HG02798 (cell line): ENCODE data around the gene MARCKSL1.
"Not testable (repeated sequence)": the region's sequence is repeated elsewhere in the genome, so short reads cannot be mapped to it uniquely, and the experiment has no call there.

ENCODE experiments used
- ATAC-seq: cut with Tn5 transposase; IDR thresholded peaks from one replicate; pipeline ENCODE4 v1.9.1; 2021; ENCODE audit warnings: mild to moderate bottlenecking; ENCODE audit not compliant: unreplicated experiment, poor library complexity

MARCKSL1 gene

DNA sequence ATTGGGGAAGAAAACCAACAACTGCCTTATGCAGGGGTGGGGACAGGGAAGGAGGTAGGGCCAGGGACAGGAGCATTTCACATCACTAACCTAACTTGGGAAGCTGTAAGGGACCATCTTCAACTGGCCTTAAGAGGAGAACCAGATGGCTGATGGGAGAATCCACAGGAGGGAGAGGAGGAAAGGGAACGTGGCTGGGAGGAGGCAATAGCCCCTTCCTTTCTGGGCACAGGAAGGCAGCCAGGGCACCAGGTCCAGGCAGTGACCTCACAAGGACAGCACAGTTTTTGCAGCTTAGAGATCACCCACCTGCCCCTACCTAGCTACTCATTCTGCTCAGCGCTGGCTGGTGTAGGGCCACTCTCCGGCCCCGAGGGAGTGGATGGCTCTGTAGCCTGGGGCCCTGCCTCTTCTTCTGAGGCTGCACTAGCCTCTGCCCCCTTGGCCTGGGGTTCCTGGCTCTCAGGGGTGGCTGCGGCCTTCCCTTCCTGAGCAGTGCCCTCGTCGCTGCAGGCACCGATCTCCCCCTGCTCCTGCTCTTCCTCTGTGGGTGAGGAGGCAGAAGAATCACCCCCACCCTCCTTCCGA is 1.7 kb downstream of the MARCKSL1 start:
- no peak for ATAC-seq

DNA sequence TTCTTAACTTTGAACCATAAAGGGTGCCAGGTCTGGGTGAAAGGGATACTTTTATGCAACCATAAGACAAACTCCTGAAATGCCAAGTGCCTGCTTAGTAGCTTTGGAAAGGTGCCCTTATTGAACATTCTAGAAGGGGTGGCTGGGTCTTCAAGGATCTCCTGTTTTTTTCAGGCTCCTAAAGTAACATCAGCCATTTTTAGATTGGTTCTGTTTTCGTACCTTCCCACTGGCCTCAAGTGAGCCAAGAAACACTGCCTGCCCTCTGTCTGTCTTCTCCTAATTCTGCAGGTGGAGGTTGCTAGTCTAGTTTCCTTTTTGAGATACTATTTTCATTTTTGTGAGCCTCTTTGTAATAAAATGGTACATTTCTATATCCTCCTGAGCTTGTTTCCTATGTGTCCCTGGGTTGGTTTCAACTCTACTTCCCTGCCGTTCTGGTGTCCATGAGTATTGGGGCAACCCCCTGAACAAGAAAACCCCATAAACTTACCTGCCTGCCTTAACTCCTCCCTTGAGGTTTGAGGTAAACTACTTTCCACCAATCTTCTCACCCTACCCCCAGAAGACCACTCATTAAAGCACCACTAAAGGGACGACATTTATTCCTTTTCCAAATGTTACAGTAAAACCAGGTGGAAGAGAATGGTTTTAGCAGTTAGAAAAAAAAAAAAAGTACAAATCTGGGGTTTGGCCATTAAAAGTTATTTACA is 2.6 kb downstream of the MARCKSL1 start:
- no peak for ATAC-seq

DNA sequence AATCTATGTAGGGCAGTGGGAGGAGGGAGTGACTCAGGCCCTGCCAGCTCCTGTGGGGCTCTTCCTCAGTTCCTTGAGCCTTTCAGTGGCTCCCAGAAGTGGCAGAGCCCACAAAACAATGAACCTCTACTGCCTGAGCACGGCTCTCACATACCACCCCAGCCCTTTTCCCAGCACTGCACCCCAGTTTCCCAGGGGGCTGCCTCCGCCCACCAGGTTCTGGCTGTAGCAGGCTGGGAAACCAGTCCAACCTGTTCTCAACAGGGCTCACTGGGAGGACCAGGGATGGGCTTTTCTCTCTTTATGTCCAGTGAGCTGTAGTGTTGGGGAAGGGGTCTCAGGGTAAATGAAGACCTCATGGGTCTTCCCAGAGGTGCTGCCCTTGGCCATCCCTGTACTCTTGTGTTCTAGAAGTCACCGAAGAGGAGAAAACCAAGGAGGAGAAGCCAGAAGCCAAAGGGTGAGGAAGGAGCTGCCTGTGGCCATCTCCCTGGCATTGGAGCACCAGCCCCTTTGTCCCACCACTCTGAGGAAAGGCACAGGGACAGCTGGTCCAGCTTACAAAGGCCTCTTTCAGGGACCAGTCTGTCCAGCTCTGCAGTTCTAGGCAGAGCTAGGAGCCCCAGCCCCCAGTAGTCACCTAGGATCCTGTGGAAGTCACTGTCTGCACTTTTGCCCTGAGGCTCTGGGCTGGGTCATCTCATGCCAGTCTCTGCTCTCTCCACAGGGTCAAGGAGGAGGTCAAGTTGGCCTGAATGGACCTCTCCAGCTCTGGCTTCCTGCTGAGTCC is 3.5 kb downstream of the MARCKSL1 start:
- no peak for ATAC-seq

DNA sequence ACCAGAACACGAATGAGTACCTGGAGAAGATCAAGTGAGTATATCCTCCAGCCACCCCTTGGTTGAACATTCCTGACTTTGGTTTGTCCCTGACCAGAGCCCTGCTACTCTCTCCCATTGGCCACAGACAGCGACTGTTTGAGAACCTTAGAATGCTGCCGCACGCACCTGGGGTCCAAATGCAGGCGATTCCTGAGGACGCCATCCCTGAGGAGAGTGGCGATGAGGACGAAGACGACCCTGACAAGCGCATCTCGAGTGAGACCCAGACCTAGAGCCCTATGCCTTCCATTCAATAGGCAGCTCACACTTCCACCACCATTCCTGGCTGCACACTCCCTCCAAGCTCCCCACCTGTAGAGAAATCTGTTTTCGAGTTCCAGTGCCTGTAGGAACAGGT is 4.5 kb downstream of the MARCKSL1 start:
- no peak for ATAC-seq

DNA sequence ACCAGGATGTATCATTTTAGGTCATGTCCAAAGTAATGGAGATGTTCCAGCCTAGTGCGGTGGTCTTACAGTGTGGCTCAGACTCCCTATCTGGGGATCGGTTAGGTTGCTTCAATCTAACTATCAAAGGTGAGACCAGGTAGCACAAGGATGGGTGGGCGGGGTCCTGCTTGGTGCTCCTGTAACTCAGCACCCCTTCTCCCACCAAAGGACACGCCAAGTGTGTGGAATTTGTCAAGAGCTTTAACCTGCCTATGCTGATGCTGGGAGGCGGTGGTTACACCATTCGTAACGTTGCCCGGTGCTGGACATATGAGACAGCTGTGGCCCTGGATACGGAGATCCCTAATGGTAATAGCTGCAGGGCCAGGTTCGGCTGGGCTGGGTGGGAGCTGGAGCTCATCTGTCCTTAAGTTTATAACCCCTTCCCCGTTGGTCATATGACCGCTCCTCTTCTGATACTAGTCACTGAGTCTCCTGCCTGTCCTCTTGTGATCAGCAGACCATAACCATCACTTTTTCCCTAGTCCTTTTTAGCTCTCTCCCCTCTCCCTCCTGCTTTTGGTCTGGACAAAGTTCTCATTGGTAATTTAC is 5.4 kb downstream of the MARCKSL1 start:
- no peak for ATAC-seq

DNA sequence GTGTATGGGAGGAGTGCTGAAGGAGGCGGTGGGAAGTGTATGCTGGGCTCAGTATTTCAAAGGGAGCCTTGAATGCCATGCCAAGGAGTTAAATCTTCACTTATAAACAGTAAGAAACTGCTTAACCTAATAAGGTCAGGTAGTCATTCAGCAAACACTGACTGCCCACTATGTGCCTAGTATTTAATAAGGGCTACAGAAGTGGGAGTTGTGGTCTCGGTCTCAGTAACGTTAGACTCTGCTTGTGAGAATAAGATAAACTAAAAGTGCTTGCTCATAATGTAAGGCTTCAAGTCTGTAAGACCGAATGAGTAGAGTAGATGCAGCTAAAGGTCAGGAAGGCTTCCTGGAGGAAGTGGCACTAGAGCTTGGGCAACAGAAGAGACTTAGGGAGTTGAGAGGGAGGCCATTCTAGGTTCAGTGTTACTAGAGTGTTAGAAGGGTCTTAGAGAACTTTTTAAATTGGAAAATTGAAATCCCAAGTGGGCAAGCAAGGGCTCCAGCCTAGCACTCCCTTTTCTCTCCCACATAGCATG is 6.0 kb downstream of the MARCKSL1 start:
- no peak for ATAC-seq

DNA sequence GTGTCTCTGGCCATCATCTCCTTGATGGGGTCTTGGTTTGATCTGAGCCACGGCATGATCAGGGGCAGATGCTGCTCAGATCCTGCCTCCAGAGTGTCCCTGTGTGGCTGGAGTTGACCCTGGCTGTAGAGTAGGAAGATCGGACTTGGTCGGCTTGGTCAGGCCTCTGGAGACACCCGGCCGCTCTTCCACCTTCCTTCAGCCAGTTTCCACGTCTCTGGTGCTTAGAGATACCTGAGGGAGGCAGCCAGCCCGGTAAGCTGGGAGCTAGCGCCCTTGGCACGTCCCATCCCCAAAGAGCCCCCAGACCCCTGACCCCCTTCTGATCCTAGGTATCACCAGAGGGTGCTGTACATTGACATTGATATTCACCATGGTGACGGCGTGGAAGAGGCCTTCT is 8.8 kb downstream of the MARCKSL1 start:
- no peak for ATAC-seq

DNA sequence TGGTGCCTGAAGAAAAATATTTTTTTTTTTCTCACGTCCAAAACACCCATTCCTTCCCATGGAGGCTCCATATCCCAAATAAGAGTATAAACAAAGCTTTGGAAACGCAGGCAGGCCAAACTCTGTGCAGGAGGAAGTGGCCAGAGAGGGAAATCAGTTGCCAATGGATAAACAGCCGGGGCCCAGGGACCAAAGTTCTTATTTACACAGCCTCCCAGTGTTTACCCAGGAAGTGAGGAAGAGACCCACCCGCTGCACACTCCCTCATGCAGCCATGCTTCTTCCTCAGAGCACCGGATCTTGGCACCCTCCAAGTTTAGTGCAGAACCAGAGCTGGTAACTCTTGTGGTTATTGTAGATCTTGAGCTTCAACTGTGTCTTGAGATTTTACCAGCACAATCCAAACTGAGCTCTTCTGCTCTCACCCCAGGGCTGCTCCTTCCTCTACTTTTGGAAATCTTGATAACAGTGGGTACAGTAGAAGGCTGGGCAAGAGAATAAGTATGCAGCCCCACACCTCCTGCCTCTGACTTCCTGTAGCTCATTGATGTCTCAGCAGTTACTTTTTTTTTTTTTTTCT is 14.2 kb downstream of the MARCKSL1 start:
- no peak for ATAC-seq

DNA sequence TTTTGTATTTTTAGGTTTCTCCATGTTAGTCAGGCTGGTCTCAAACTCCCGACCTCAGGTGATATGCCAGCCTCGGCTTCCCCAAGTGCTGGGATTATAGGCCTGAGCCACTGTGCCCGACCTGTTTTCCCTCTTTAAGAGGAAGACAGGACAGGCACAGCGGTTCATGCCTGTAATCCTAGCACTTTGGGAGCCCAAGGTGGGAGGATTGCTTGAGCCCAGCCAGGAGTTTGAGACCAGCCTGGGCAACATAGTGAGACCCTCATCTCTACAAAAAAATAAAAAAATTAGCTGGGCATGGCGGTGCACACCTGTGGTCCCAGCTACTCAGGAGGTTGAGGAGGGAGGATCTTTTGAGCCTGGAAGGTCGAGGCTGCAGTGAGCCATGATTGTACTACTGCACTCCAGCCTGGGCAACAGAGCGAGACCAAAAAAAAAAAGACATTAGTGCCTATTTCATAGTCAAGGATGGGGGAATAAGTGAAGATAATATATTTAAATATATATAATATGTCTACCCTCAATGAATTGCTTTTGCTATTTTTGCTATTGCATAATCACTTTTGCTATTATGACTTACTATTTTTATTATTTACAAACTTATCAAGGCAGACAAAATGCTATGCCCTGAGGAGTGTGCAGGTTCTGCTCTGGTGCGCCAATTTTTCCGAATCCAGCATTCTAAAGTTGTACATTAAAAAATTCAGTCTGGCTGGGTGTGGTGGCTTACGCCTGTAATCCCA is 17.7 kb downstream of the MARCKSL1 start:
- ATAC-seq = no peak

DNA sequence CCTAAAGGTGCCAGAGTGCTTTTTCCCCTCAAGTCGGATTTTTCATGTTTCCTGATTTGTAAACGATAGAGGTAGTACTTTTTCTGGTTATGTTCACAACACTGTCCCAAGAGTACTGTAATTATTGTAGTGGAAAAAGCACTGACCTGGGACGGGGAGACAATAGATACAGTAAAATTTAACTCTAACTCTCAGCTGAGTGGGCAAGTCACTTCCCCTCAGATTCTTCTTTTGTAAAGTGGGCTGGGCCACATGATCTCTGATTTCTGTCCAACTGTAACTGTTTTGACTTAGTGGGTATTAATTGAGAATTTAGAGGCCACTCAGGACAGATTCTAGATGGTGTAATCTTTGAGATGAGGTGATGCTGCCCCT is 19.1 kb downstream of the MARCKSL1 start:
- no peak for ATAC-seq

DNA sequence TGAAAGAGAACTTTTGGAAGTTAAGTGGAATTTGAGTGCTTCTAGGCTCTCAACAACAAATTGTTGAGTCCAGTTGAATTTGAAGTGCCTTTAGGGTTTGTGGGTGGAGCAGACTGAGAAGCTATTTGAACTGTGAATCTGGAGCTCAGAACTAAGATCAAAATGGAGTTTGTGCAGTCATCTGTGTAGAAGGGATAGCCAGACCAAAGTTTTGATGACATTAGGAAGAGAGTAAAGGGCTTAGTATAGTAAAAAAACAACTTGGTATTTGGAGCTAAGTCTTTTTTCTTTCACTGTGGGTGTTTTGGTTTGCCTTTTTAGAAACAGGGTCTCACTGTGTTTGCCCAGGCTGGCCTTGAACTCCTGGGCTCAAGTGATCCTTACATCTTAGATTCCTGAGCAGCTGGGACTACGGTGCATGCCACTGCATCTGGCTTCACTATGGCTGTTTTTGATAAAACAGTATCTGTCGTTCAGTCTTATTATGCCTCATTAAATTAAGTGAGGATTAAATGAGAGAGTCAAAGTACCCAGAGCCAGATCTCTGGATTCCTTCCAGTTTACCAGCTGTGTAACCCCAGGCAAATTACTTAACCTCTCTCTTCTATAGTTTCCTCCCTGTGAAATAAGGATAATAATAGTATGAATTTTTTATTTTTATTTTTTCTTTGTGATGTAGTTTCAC is 24.2 kb downstream of the MARCKSL1 start:
- no peak for ATAC-seq

DNA sequence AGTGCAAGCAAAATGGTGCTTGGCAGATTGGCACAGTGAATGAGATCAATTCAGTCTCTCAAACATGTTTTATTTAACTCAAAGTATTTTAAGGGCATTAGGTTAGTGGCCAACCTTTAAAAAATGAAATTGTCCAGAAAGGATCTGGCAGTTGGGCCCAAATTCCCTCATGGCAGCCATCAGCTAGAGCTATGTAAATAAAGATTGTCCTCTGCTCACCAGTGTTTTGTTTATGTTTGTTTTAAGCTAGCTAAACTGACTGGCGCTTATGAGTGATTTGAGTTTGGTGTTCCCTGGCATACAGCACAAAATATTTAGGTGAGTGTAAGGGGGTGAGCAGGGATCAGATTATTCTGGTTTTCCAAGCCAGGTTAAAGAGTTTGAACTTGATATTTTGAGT is 26.1 kb downstream of the MARCKSL1 start:
- no peak for ATAC-seq

DNA sequence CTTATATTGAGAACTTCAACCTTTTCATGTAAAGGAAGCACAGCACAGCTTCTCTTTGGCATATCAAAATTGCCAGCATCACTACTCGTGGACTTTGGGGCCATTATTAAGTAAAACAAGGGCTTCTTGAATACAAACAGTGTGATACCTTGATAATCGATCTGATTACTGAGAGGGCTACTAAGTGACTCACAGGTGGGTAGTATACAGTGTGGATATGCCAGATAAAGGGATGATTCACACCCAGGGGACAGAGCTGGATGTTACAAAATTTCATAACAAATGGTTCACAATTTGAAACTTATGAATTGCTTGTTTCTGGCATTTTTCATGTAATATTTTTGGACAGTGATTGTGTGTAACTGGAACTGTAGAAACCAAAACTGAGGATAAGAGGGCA is 28.7 kb downstream of the MARCKSL1 start:
- ATAC-seq = no peak

DNA sequence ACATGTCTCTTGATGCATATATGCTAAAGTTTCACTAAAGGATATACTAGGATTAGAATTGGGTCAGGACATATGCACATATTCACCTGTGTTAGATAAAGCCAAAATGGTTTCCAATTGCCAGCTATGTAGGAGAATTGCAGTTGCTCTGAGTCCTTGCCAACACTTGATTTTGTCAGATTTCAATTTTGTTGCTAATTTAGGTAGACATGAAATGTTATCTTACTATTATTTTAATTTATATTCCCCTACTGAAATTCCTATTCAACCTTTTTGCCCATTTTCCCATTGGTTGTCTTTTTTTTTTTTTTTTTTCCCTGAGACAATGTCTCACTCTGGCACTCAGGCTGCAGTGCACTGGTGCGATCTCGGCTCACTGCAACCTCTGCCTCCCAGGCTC is 30.7 kb downstream of the MARCKSL1 start:
- ATAC-seq = no peak

DNA sequence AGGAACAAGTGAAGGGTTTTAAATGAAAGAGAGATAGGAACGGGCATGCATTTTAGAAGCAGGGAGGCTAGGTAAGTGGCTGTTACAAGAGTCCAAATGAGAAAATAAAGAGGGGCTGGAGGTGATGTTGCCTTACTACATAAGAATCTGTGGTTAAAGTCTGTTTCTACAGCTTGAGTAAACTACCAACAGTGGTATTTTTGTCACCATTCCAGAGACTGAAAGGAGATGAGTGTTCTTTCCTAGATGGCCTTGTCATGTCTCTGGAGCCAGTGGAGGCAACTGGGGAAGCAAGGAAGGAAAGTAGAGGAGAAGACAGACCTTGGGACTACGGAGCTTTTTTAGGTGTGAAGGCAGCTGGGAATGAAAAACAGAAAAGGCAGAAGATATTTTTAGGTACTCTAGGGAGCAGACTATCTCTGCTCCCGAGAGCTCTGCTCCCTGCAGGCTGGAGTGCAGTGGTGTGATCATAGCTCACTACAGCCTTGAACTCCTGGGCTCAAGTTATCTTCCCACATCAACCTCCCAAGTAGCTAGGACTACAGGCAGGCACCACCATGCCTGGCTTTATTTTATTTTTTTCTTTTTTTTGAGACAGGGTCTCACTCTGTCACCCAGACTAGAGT is 31.9 kb downstream of the MARCKSL1 start:
- ATAC-seq = no peak

DNA sequence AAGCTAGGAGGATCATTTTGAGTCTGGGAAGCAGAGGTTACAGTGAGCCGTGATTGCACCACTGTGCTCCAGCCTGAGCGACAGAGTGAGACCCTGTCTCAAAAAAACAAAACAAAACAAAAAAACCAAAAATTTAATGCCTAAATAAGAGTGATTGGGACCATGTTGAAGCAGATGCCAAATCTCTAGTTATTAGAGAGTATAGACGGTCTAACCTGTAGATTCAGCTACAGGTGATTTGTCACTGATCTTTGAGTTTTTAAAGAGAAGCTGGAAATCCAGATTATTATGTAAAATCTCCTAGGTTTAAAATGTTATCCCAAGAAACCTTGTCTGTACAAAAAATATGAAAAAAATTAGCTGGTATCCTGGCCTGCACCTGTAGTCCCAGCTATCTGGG is 32.7 kb downstream of the MARCKSL1 start:
- no peak for ATAC-seq

DNA sequence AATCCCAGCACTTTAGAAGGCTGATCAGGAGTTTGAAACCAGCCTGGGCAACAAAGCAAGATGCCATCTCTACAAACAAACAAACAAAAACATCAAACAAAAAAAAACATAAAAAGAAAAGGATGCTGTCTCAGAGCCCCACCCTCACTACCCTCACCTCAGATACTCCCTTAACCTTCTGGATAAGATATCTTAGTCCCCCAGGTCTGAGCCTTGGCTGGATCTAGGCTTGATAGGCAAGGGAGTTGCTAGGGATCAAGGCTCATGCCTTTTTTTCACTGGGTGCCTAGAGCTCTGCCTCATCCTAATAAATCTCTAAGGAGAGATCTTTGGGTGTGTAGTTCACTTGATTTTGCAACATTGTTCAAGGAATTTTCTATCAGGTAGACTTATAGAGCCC is 36.7 kb downstream of the MARCKSL1 start:
- ATAC-seq = no peak

DNA sequence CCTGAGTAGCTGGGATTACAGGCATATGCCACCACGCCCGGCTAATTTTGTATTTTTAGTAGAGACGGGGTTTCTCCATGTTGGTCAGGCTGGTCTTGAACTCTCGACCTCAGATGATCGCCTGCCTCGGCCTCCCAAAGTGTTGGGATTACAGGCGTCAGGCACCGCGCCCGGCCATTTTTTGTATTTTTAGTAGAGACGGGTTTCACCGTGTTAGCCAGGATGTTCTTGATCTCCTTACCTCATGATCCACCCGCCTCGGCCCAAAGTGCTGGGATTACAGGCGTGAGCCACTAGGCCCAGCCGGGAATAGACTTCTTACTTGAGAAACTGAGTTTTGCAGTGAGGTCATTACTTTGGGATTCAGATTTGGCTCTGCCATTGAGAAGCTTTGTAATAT is 37.8 kb downstream of the MARCKSL1 start:
- not testable (repeated sequence) for ATAC-seq
